Cardiac muscle cell (in vitro differentiated cells and primary cell): ENCODE results near the gene TRDN. TPM values are rescaled to one million over a fixed set of nuclear protein-coding genes. Genes with fewer than 3 reads are reported as not detected.

Source experiments
- DNase-seq, 2 donors: peaks; one replicate each; pipeline versions ENCODE4 v3.0.0 to v3.0.0-alpha.2; 2010 to 2017; ENCODE audit warnings: low read depth in 1 of 2, low spot score in 1 of 2
- H3K27ac ChIP-seq: fragments of 200-600 bp; sonication (generic); 2 replicates; pipeline ENCODE4 v1.5.1; 2016
- H3K27me3 ChIP-seq: fragments of 200-600 bp; sonication (generic); 2 replicates; pipeline ENCODE4 v1.6.0; 2016; ENCODE audit warnings: control low read depth
- H3K36me3 ChIP-seq: fragments of 200-600 bp; sonication (generic); 2 replicates; pipeline ENCODE4 v1.5.1; 2016; ENCODE audit warnings: control low read depth
- H3K4me1 ChIP-seq: fragments of 200-600 bp; sonication (generic); 2 replicates; pipeline ENCODE4 v1.8.1; 2017; ENCODE audit warnings: low read depth, mild to moderate bottlenecking, mixed run types
- H3K4me3 ChIP-seq: fragments of 200-600 bp; sonication (generic); 2 replicates; pipeline ENCODE4 v1.5.1; 2016; ENCODE audit warnings: mild to moderate bottlenecking
- H3K9me3 ChIP-seq: fragments of 200-600 bp; sonication (generic); 2 replicates; pipeline ENCODE4 v1.5.1; 2017; ENCODE audit warnings: low read depth, mild to moderate bottlenecking, control low read depth
- CTCF ChIP-seq: IDR thresholded peaks from 2 replicates; pipeline ENCODE4 v1.5.1; 2012; ENCODE audit warnings: low read depth, mild to moderate bottlenecking, low read length
- polyA plus RNA-seq: library from polyadenylated mRNA; unstranded; fragments of >200 nt; fragmentation: Nextera tagmentation; extraction: Ambion mirVana; gene quantifications from 2 replicates; pipeline ENCODE4 v1.2.1, GENCODE V29; 2016
- total RNA-seq: library from RNA; depleted of rRNA; stranded (reverse); fragments of >200 nt; gene quantifications from 2 replicates; pipeline ENCODE4 v1.2.3, GENCODE V29; 2016

TRDN gene
- total and polyA plus RNA-seq, 2 experiments from 2014 or later = 58.0 to 200 TPM

- TF ChIP-seq CTCF = no peak
- DNase-seq = no peak
Measured at GRCh38 chr6:123547216-123547978, 89.4 kb downstream of the TRDN start.

GRCh38 chr6:123546537-123546936 is 90.2 kb downstream of the TRDN start:
- no peaks in the 10 kb centered on the region for H3K27me3 ChIP-seq
- H3K27ac ChIP-seq = peak overlapping the region; percentile 12
- no peak for TF ChIP-seq CTCF
- no peaks in the 10 kb centered on the region for H3K9me3 ChIP-seq
- H3K36me3 ChIP-seq = peaks cover 3% of the 10 kb centered on the region
- H3K4me1 ChIP-seq = peaks cover 11% of the 10 kb centered on the region
- H3K4me3 ChIP-seq = no peak overlapping the region
- no peak for DNase-seq

More at GRCh38 chr6:123547216-123547978, 89.4 kb downstream of the TRDN start:
- peaks cover 3% of the 10 kb centered on the region for H3K36me3 ChIP-seq
- peaks cover 19% of the 10 kb centered on the region for H3K4me1 ChIP-seq
- H3K27me3 ChIP-seq = no peaks in the 10 kb centered on the region
- H3K27ac ChIP-seq = no peak overlapping the region
- H3K4me3 ChIP-seq = no peak overlapping the region
- H3K9me3 ChIP-seq = no peaks in the 10 kb centered on the region

GRCh38 chr6:123541462-123541861 is 95.3 kb downstream of the TRDN start:
- DNase-seq = no peak
- no peaks in the 10 kb centered on the region for H3K4me1 ChIP-seq
- no peak overlapping the region for H3K4me3 ChIP-seq
- no peaks in the 10 kb centered on the region for H3K9me3 ChIP-seq
- no peak overlapping the region for H3K27ac ChIP-seq
- H3K36me3 ChIP-seq = peaks cover 3% of the 10 kb centered on the region
- H3K27me3 ChIP-seq = no peaks in the 10 kb centered on the region
- no peak for TF ChIP-seq CTCF

GRCh38 chr6:123533862-123534648 is 102.7 kb downstream of the TRDN start:
- Histone ChIP-seq H3K27ac (peak overlapping the region; percentile 59), H3K27me3 (no peaks in the 10 kb centered on the region)
- DNase-seq = no peak

GRCh38 chr6:123529843-123530242 is 106.9 kb downstream of the TRDN start:
- Histone ChIP-seq H3K4me1 (peaks cover 29% of the 10 kb centered on the region), H3K36me3 (peaks cover 3% of the 10 kb centered on the region), H3K9me3 (no peaks in the 10 kb centered on the region), H3K27me3 (no peaks in the 10 kb centered on the region), H3K27ac (peak overlapping the region; percentile 72), H3K4me3 (no peak overlapping the region)
- peak in 1 of 2 donors; percentile 52 for DNase-seq
- TF ChIP-seq CTCF = no peak

More at GRCh38 chr6:123533862-123534648, 102.7 kb downstream of the TRDN start:
- Histone ChIP-seq H3K4me1 (peaks cover 40% of the 10 kb centered on the region), H3K4me3 (no peak overlapping the region), H3K36me3 (peaks cover 3% of the 10 kb centered on the region), H3K9me3 (no peaks in the 10 kb centered on the region)
- TF ChIP-seq CTCF = no peak
